Measurements from ENCODE around the gene ZNF672.

GRCh38 chr1:248802454-248802853 lies 35.6 kb upstream of the ZNF672 start:
- TF ChIP-seq SUZ12 (IDR thresholded peaks at IDR 0.05; ENCODE audit: extremely low read depth, insufficient read depth, insufficient read length): no peak
- no peak for TF ChIP-seq ZNF274 (IDR thresholded peaks at IDR 0.05; ENCODE audit: low read depth, low read length)
- TF ChIP-seq YY1 (IDR thresholded peaks at IDR 0.05; ENCODE audit: insufficient read depth, insufficient read length): no peak
